IMR-90 (cell line): Measurements from ENCODE around the gene IQCM. TPM values are rescaled to one million over a fixed set of nuclear protein-coding genes. Genes with fewer than 3 reads are reported as not detected.
A peak's percentile ranks its signal among the peaks of the same experiment; 100 is the strongest.

Source experiments
- ATAC-seq: fragments of 200-7000 bp; cut with Tn5 transposase; 2 replicates; pipeline ENCODE4 v1.9.1; 2020; ENCODE audit warnings: low read depth, mild to moderate bottlenecking, moderate library complexity
- BruUV-seq: library from RNA; stranded (reverse); fragments of 400-500 nt; replicated peaks from 2 replicates; lab custom pipeline; 2021; lab: Mats Ljungman, UMichigan
- CTCF ChIA-PET: fragments of 300-600 bp; formaldehyde crosslinking; extraction: SDS; loops from one replicate; lab custom pipeline; 2021; ENCODE audit warnings: antibody characterized with exemption; lab: Yijun Ruan, JAX
- POLR2A ChIA-PET: fragments of 300-600 bp; sonication (Branson Sonifier 250); formaldehyde crosslinking; loops from one replicate; lab custom pipeline; 2022; ENCODE audit warnings: antibody characterized with exemption; ENCODE audit not compliant: unreplicated experiment; lab: Charles Lee
- DNase-seq: peaks from one replicate; pipeline ENCODE4 v3.0.0; 2013
- H2AFZ ChIP-seq: replicated peaks from 2 replicates; pipeline ENCODE3; 2013; ENCODE audit warnings: low read length, mild to moderate bottlenecking; ENCODE audit not compliant: poor library complexity
- H2AK5ac ChIP-seq: 2 replicates; pipeline ENCODE4 v1.6.1; 2013; ENCODE audit warnings: low read depth, low read length, inconsistent platforms
- H2AK9ac ChIP-seq: replicated peaks from 2 replicates; pipeline ENCODE3; 2013; ENCODE audit warnings: mild to moderate bottlenecking, low read depth, low read length, moderate library complexity; ENCODE audit not compliant: poor library complexity
- H2BK120ac ChIP-seq: 2 replicates; pipeline ENCODE4 v1.6.1; 2013; ENCODE audit warnings: low read depth, low read length, inconsistent platforms
- H2BK15ac ChIP-seq: 3 replicates; pipeline ENCODE4 v1.6.1; 2013; ENCODE audit warnings: low read depth, low read length, inconsistent platforms
- H2BK20ac ChIP-seq: 2 replicates; pipeline ENCODE4 v1.6.1; 2013; ENCODE audit warnings: low read depth, mild to moderate bottlenecking, inconsistent platforms, low read length, moderate library complexity
- H2BK5ac ChIP-seq: 2 replicates; pipeline ENCODE4 v1.6.1; 2013; ENCODE audit warnings: mild to moderate bottlenecking, low read depth, low read length, inconsistent platforms; ENCODE audit not compliant: poor library complexity, severe bottlenecking
- H3K14ac ChIP-seq: replicated peaks from 2 replicates; pipeline ENCODE4 v1.6.1; 2013; ENCODE audit warnings: low read depth, low read length, inconsistent platforms
- H3K18ac ChIP-seq: 2 replicates; pipeline ENCODE4 v1.6.1; 2013; ENCODE audit warnings: low read depth, low read length, control low read depth
- H3K23ac ChIP-seq: 2 replicates; pipeline ENCODE4 v1.6.1; 2013; ENCODE audit warnings: low read depth, low read length, inconsistent platforms
- H3K27ac ChIP-seq: 2 replicates; pipeline ENCODE4 v1.5.1; 2013; ENCODE audit warnings: mild to moderate bottlenecking, control low read depth, low read length; ENCODE audit not compliant: insufficient read depth
- H3K27me3 ChIP-seq: 2 replicates; pipeline ENCODE4 v1.6.1; 2013; ENCODE audit warnings: low read length; ENCODE audit not compliant: control insufficient read depth, insufficient read depth
- H3K36me3 ChIP-seq: 2 replicates; pipeline ENCODE4 v1.6.1; 2013; ENCODE audit warnings: low read length, mixed read lengths; ENCODE audit not compliant: control insufficient read depth, insufficient read depth
- H3K4ac ChIP-seq: 2 replicates; pipeline ENCODE4 v1.6.1; 2013; ENCODE audit warnings: low read depth, low read length, inconsistent platforms
- H3K4me1 ChIP-seq: 2 replicates; pipeline ENCODE4 v1.6.1; 2013; ENCODE audit warnings: low read length, mixed read lengths; ENCODE audit not compliant: control insufficient read depth, insufficient read depth
- H3K4me2 ChIP-seq: 2 replicates; pipeline ENCODE4 v1.6.1; 2013; ENCODE audit warnings: low read depth, mild to moderate bottlenecking, control low read depth, low read length, moderate library complexity
- H3K4me3 ChIP-seq: 2 replicates; pipeline ENCODE4 v1.5.1; 2013; ENCODE audit warnings: low read depth, mild to moderate bottlenecking, control low read depth, low read length, moderate library complexity; ENCODE audit not compliant: insufficient read depth
- H3K56ac ChIP-seq: 2 replicates; pipeline ENCODE4 v1.6.1; 2013; ENCODE audit warnings: low read length, inconsistent platforms; ENCODE audit not compliant: insufficient read depth; ENCODE audit errors: extremely low read depth
- H3K79me1 ChIP-seq, 2 experiments: 2 replicates each; pipeline ENCODE4 v1.6.1; 2013; ENCODE audit warnings: low read length in 2 of 2, inconsistent platforms in 1 of 2, low read depth in 1 of 2
- H3K9ac ChIP-seq: 2 replicates; pipeline ENCODE4 v1.6.1; 2013; ENCODE audit warnings: low read depth, low read length, control low read depth
- H3K9me1 ChIP-seq: 2 replicates; pipeline ENCODE4 v1.6.1; 2013; ENCODE audit warnings: low read length, inconsistent platforms; ENCODE audit not compliant: insufficient read depth
- H3K9me3 ChIP-seq: 2 replicates; pipeline ENCODE4 v1.6.1; 2013; ENCODE audit warnings: low read length; ENCODE audit not compliant: control insufficient read depth, insufficient read depth
- H4K20me1 ChIP-seq: 2 replicates; pipeline ENCODE4 v1.6.1; 2013; ENCODE audit warnings: low read length, inconsistent platforms; ENCODE audit not compliant: insufficient read depth
- H4K5ac ChIP-seq: 2 replicates; pipeline ENCODE4 v1.6.1; 2013; ENCODE audit warnings: mild to moderate bottlenecking, low read depth, low read length, control low read depth
- H4K8ac ChIP-seq, 2 experiments: 2 replicates each; pipeline ENCODE4 v1.6.1; 2013; ENCODE audit warnings: low read depth in 2 of 2, low read length in 2 of 2, control low read depth in 1 of 2, inconsistent platforms in 1 of 2
- H4K91ac ChIP-seq: 2 replicates; pipeline ENCODE4 v1.6.1; 2013; ENCODE audit warnings: low read depth, low read length, inconsistent platforms; ENCODE audit not compliant: insufficient read depth
- BHLHE40 ChIP-seq: fragments of 150-350 bp; IDR thresholded peaks from 2 replicates; pipeline ENCODE4 v1.6.1; 2016; ENCODE audit warnings: mild to moderate bottlenecking, low read depth, low read length
- CEBPB ChIP-seq: IDR thresholded peaks from 2 replicates; pipeline ENCODE4 v1.6.1; 2012; ENCODE audit warnings: low read depth, low read length, improper control_type of control experiment
- CHD1 ChIP-seq: IDR thresholded peaks from 2 replicates; pipeline ENCODE4 v1.6.1; 2012; ENCODE audit warnings: low read depth, low read length, improper control_type of control experiment
- ELK1 ChIP-seq: fragments of 150-350 bp; IDR thresholded peaks from 2 replicates; pipeline ENCODE4 v1.6.1; 2016; ENCODE audit warnings: low read depth, mild to moderate bottlenecking, low read length, moderate library complexity, borderline replicate concordance
- FOS ChIP-seq: fragments of 150-350 bp; IDR thresholded peaks from 2 replicates; pipeline ENCODE4 v1.6.1; 2016; ENCODE audit warnings: low read depth, low read length
- MAFK ChIP-seq: IDR thresholded peaks from 2 replicates; pipeline ENCODE4 v1.6.1; 2012; ENCODE audit warnings: low read depth, low read length, improper control_type of control experiment
- MAZ ChIP-seq: IDR thresholded peaks from 2 replicates; pipeline ENCODE4 v1.6.1; 2012; ENCODE audit warnings: low read depth, mild to moderate bottlenecking, low read length, improper control_type of control experiment, moderate library complexity, borderline replicate concordance
- MXI1 ChIP-seq: IDR thresholded peaks from 2 replicates; pipeline ENCODE4 v1.6.1; 2012; ENCODE audit warnings: low read depth, mild to moderate bottlenecking, low read length, moderate library complexity, borderline replicate concordance
- NFE2L2 ChIP-seq: fragments of 150-350 bp; IDR thresholded peaks from 2 replicates; pipeline ENCODE4 v1.6.1; 2016; ENCODE audit warnings: low read depth, mild to moderate bottlenecking, low read length
- POLR2A ChIP-seq: IDR thresholded peaks from 2 replicates; pipeline ENCODE4 v1.6.1; 2012; ENCODE audit warnings: mild to moderate bottlenecking, low read depth, low read length
- RAD21 ChIP-seq: IDR thresholded peaks from 2 replicates; pipeline ENCODE4 v1.6.1; 2012; ENCODE audit warnings: low read length, improper control_type of control experiment
- RCOR1 ChIP-seq: IDR thresholded peaks from 2 replicates; pipeline ENCODE4 v1.6.1; 2012; ENCODE audit warnings: mild to moderate bottlenecking, low read length, improper control_type of control experiment; ENCODE audit not compliant: insufficient replicate concordance
- RFX5 ChIP-seq: IDR thresholded peaks from 2 replicates; pipeline ENCODE4 v1.8.0; 2012; ENCODE audit warnings: low read depth, mild to moderate bottlenecking, low read length, moderate library complexity
- SMC3 ChIP-seq: fragments of 150-350 bp; IDR thresholded peaks from 2 replicates; pipeline ENCODE4 v1.6.1; 2016; ENCODE audit warnings: low read depth, mild to moderate bottlenecking, antibody characterized with exemption, low read length, moderate library complexity
- USF2 ChIP-seq: fragments of 150-350 bp; IDR thresholded peaks from 2 replicates; pipeline ENCODE4 v1.6.1; 2017; ENCODE audit warnings: mild to moderate bottlenecking, antibody characterized with exemption, low read length, low read depth
- WGBS, 2 experiments: methylation state at CpG; one replicate each; pipeline versions ENCODE4 v1.1.5 to v1.1.7; 2013; ENCODE audit warnings: missing lambda C conversion rate in 2 of 2; ENCODE audit not compliant: insufficient read length in 1 of 2; ENCODE audit errors: extremely low coverage in 2 of 2; 5-methylcytosine and 5-hydroxymethylcytosine counted together
- dilution Hi-C: fragments of 300-500 bp; cut with HindIII; formaldehyde crosslinking; loops from one replicate; pipeline ENCODE4 v1.14.3; 2018; ENCODE audit warnings: low sequenced_read_pairs; ENCODE audit not compliant: unreplicated experiment
- in situ Hi-C: fragments of 300-500 bp; cut with MboI; formaldehyde crosslinking; loops from 3 replicates; pipeline ENCODE4 v1.14.3; 2019; ENCODE audit warnings: low sequenced_read_pairs, inconsistent platforms, mixed read lengths
- intact Hi-C: fragments of 100-400 bp; cut with micrococcal nuclease; formaldehyde crosslinking; loops from 2 replicates; pipeline ENCODE4 v1.10.0; 2022
- polyA plus RNA-seq, 3 experiments: library from polyadenylated mRNA; depleted of rRNA; stranded (reverse); fragments of >200 nt; gene quantifications; 2 replicates each; pipeline ENCODE4 v1.2.3, GENCODE V29; 2012; ENCODE audit warnings: low replicate concordance in 1 of 3
- total RNA-seq: library from RNA; depleted of rRNA; stranded (reverse); fragments of >200 nt; gene quantifications from 2 replicates; pipeline ENCODE4 v1.2.3, GENCODE V29; 2012
- TF ChIP-seq, protein P1 (sequence below): conservative IDR thresholded peaks from 2 replicates; pipeline ENCODE4 v1.5.1; 2012; ENCODE audit warnings: mild to moderate bottlenecking, low read depth, low read length, improper control_type of control experiment

The IQCM gene
- total and polyA plus RNA-seq, 2 of the 4 experiments (the other 2 are of a cell fraction), result not detected

GRCh38 chr4:149752729-149753128, 62.9 kb downstream of the IQCM start:
- dilution Hi-C loops (no loop called here), in situ Hi-C loops (no loop called here), intact Hi-C loops (no loop called here)
- H3K9ac ChIP-seq, result no peak overlapping the region
- H2AK5ac ChIP-seq, result no peak overlapping the region
- H4K91ac ChIP-seq, result no peak overlapping the region
- H3K9me1 ChIP-seq, result no peaks in the 10 kb centered on the region
- no peaks in the 10 kb centered on the region for H3K27me3 ChIP-seq
- H3K4me1 ChIP-seq, result no peaks in the 10 kb centered on the region
- H3K9me3 ChIP-seq, result no peaks in the 10 kb centered on the region
- H3K27ac ChIP-seq, result no peak overlapping the region
- H3K36me3 ChIP-seq, result no peaks in the 10 kb centered on the region
- ATAC-seq (no peak), DNase-seq (no peak)
- no peaks in the 10 kb centered on the region for H4K20me1 ChIP-seq
- no peak overlapping the region for H4K8ac ChIP-seq
- H2AK9ac ChIP-seq, result peak overlapping the region; percentile 5
- no peak overlapping the region for H4K5ac ChIP-seq
- BruUV-seq, result no TSS peak
- H3K79me1 ChIP-seq, result no peaks in the 10 kb centered on the region
- H3K4ac ChIP-seq, result no peak overlapping the region
- no peak overlapping the region for H3K4me2 ChIP-seq
- CTCF ChIA-PET, result interaction anchor here (0.6 kb wide), 1 partner anchor 28 kb away, joined by 3 read pairs; no protein-coding TSS in a partner anchor
- TF ChIP-seq RCOR1 (no peak), MXI1 (no peak), SMC3 (no peak), CEBPB (no peak), MAFK (no peak), USF2 (no peak), NFE2L2 (no peak), RAD21 (no peak), FOS (no peak), ELK1 (no peak), CHD1 (no peak), MAZ (no peak), POLR2A (no peak), BHLHE40 (no peak), RFX5 (no peak)
- TF ChIP-seq, protein P1, sequence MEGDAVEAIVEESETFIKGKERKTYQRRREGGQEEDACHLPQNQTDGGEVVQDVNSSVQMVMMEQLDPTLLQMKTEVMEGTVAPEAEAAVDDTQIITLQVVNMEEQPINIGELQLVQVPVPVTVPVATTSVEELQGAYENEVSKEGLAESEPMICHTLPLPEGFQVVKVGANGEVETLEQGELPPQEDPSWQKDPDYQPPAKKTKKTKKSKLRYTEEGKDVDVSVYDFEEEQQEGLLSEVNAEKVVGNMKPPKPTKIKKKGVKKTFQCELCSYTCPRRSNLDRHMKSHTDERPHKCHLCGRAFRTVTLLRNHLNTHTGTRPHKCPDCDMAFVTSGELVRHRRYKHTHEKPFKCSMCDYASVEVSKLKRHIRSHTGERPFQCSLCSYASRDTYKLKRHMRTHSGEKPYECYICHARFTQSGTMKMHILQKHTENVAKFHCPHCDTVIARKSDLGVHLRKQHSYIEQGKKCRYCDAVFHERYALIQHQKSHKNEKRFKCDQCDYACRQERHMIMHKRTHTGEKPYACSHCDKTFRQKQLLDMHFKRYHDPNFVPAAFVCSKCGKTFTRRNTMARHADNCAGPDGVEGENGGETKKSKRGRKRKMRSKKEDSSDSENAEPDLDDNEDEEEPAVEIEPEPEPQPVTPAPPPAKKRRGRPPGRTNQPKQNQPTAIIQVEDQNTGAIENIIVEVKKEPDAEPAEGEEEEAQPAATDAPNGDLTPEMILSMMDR, result no peak
- H2AFZ ChIP-seq, result peak overlapping the region; percentile 66
- POLR2A ChIA-PET, result no interaction called here
- H3K23ac ChIP-seq, result no peak overlapping the region
- WGBS, 2 experiments, result no CpG with 5 or more reads among the region's 2 CpGs
- no peak overlapping the region for H3K56ac ChIP-seq
- no peak overlapping the region for H2BK5ac ChIP-seq
- H3K4me3 ChIP-seq, result no peak overlapping the region
- no peak overlapping the region for H3K18ac ChIP-seq
- H2BK20ac ChIP-seq, result no peak overlapping the region
- no peak overlapping the region; the same call in 1 of the 2 replicates for H3K14ac ChIP-seq
- no peak overlapping the region for H2BK15ac ChIP-seq
- no peak overlapping the region for H2BK120ac ChIP-seq
